CD4-positive, alpha-beta T cell (primary cell): ENCODE data around the gene EFCAB14. TPM values are rescaled to one million over a fixed set of nuclear protein-coding genes. Genes with fewer than 3 reads are reported as not detected.

Experiments used
- ATAC-seq: fragments of 200-7000 bp; cut with Tn5 transposase; one replicate; pipeline ENCODE4 v1.10.0; 2022; ENCODE audit warnings: mild to moderate bottlenecking; ENCODE audit not compliant: poor library complexity
- CTCF ChIA-PET: fragments of 350-600 bp; sonication (Branson Sonifier 250); formaldehyde crosslinking; loops from one replicate; lab custom pipeline; 2021; ENCODE audit warnings: antibody characterized with exemption, inconsistent platforms; lab: Charles Lee
- POLR2A ChIA-PET: fragments of 350-600 bp; sonication (Branson Sonifier 250); formaldehyde crosslinking; loops from one replicate; lab custom pipeline; 2021; ENCODE audit warnings: antibody characterized with exemption, inconsistent platforms; lab: Charles Lee
- DNase-seq, 14 experiments: peaks; one replicate each; pipeline ENCODE4 v3.0.0-alpha.2; 2013 to 2020; ENCODE audit warnings: mixed read lengths in 2 of 14
- H3K27ac ChIP-seq, 2 donors: one replicate each; pipeline versions ENCODE4 v1.5.1 to v1.7.0; 2013; ENCODE audit warnings: low read length in 2 of 2, low read depth in 1 of 2, mild to moderate bottlenecking in 1 of 2
- H3K27me3 ChIP-seq, 2 experiments: 1 replicate in 1 of 2; 2 replicates in 1 of 2; pipeline versions ENCODE4 v1.6.1 to v1.7.0; 2013; ENCODE audit warnings: low read length in 2 of 2, control low read depth in 1 of 2, mild to moderate bottlenecking in 1 of 2, moderate library complexity in 1 of 2; ENCODE audit not compliant: insufficient read depth in 2 of 2, control insufficient read depth in 1 of 2
- H3K36me3 ChIP-seq: one replicate; pipeline ENCODE4 v1.6.1; 2013; ENCODE audit warnings: low read length, control low read depth; ENCODE audit not compliant: insufficient read depth
- H3K4me1 ChIP-seq: one replicate; pipeline ENCODE4 v1.6.1; 2013; ENCODE audit warnings: low read length, control low read depth; ENCODE audit not compliant: insufficient read depth
- H3K4me3 ChIP-seq: one replicate; pipeline ENCODE4 v1.5.1; 2013; ENCODE audit warnings: mild to moderate bottlenecking, low read length, moderate library complexity
- H3K9me3 ChIP-seq, 2 experiments: 1 replicate in 1 of 2; 2 replicates in 1 of 2; pipeline versions ENCODE4 v1.6.1 to v1.7.0; 2013; ENCODE audit warnings: low read length in 2 of 2, mild to moderate bottlenecking in 2 of 2, control low read depth in 1 of 2, moderate library complexity in 1 of 2; ENCODE audit not compliant: control insufficient read depth in 1 of 2, insufficient read depth in 1 of 2
- H3K27ac Mint-ChIP-seq: one replicate; pipeline ENCODE4 v1.8.0; 2020; ENCODE audit warnings: mixed read lengths
- H3K27me3 Mint-ChIP-seq: one replicate; pipeline ENCODE4 v1.8.0; 2021; ENCODE audit warnings: mixed read lengths
- H3K36me3 Mint-ChIP-seq: one replicate; pipeline ENCODE4 v1.8.0; 2021; ENCODE audit warnings: low read depth, mixed read lengths
- H3K4me1 Mint-ChIP-seq: one replicate; pipeline ENCODE4 v1.8.0; 2021; ENCODE audit warnings: low read depth, mixed read lengths
- H3K4me3 Mint-ChIP-seq: one replicate; pipeline ENCODE4 v1.8.0; 2020; ENCODE audit warnings: mild to moderate bottlenecking, mixed read lengths
- H3K9me3 Mint-ChIP-seq: one replicate; pipeline ENCODE4 v1.8.0; 2020; ENCODE audit warnings: mixed read lengths
- intact Hi-C, 2 experiments: fragments of 100-400 bp; cut with DNase I in 1 of 2; cut with micrococcal nuclease in 1 of 2; formaldehyde crosslinking; loops; one replicate each; pipeline versions ENCODE4 v1.15.1 to v1.9.0; 2023 to 2025; cut with DNase I, micrococcal nuclease
- polyA plus RNA-seq, 2 donors: library from polyadenylated mRNA; unstranded; fragments of 120-200 nt; gene quantifications; one replicate each; pipeline ENCODE4 v1.2.1, GENCODE V29; 2013
- total RNA-seq, 174 experiments: library from RNA in 2 of 174; stranded (reverse) in 2 of 174; gene quantifications; one replicate each; pipeline ENCODE4 v1.2.3 and lab custom pipeline; 2021 to 2026
- TF ChIP-seq, protein P1 (sequence below): fragments of 200-600 bp; IDR thresholded peaks from one replicate; pipeline ENCODE4 v1.8.0; 2022; ENCODE audit warnings: antibody characterized with exemption, mild to moderate bottlenecking

The EFCAB14 gene, protein sequence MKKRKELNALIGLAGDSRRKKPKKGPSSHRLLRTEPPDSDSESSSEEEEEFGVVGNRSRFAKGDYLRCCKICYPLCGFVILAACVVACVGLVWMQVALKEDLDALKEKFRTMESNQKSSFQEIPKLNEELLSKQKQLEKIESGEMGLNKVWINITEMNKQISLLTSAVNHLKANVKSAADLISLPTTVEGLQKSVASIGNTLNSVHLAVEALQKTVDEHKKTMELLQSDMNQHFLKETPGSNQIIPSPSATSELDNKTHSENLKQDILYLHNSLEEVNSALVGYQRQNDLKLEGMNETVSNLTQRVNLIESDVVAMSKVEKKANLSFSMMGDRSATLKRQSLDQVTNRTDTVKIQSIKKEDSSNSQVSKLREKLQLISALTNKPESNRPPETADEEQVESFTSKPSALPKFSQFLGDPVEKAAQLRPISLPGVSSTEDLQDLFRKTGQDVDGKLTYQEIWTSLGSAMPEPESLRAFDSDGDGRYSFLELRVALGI
- 10 to 100 TPM; 36.8 to 38.3 TPM for total RNA-seq
- polyA plus RNA-seq (2013, experiment 1 of 2) = 86.2 TPM
- 84.7 TPM for polyA plus RNA-seq (2013, experiment 2 of 2)
- total RNA-seq (lab: John Stamatoyannopoulos, UW) = 70.9 to 282 (median 141) reads per million in 172 experiments

DNA sequence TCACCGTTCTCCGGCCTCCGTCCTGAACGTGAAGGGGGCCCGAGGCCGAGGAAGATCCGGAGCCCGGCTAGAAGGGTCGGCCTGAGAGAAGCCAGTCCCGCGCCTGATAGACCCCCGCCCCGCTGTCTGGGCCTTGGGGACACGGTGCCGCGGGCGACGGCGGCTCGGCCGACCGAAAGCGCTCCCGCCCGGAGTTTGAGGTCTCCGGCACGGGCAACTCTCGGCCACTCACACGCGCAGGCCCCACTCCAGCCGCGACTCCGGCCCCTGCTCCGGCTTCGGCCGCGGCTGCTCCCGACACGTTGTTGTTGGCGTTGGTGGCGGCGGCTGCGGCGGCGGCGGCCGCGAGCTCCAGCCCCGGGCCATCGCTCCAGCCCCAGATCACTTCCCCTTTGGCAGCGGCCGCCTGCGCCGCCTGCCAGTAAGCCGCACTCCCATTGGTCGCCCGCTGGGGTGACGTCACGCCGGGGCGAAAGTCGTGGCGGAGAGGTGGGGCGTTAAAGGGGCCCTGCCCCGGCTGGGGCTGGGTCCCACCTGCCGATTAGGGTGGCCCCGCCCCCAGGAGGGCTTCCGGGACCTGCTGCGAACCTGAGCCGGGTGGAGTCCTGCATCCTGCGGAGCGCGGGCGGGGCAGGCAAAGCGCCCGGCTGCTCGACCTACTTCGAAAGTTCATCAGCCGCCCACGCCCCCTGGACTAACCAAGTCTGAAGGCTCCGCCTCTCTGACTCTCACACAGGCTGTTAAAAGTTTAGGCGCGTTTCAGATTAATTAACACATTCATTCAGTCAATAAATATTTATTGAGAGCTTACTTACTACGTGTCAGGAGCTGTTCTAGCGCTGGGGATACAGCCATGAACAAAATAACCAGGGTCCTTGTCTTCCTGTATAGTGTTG is at the start of gene EFCAB14:
EFCAB14 (minus strand) TSS at position 388 of the 896 bp plus-strand sequence. CDS start 1,027 bp downstream, outside the sequence.
- H3K9me3 Mint-ChIP-seq = no peaks in the 10 kb centered on the region
- peaks cover 49% of the 10 kb centered on the region for H3K36me3 Mint-ChIP-seq
- ATAC-seq (peak; percentile 99), DNase-seq (peak; percentile 97 to 100 (median 99))
- Histone ChIP-seq H3K27me3 (no peaks in the 10 kb centered on the region), H3K4me1 (peaks cover 29% of the 10 kb centered on the region), H3K4me3 (peak within 1 kb of the TSS; percentile 81), H3K36me3 (peaks cover 20% of the 10 kb centered on the region), H3K27ac (peak within 1 kb of the TSS; percentile 66 to 67), H3K9me3 (no peaks in the 10 kb centered on the region)
- peaks cover 51% of the 10 kb centered on the region for H3K4me1 Mint-ChIP-seq
- intact Hi-C loops = loop anchor here (1.0 to 10.0 kb wide), 9 partner anchors 51 to 1756 kb away; partner anchors contain the start of genes ATPAF1 (in 2 of the 2), MKNK1 (in 2 of the 2), MOB3C (in 2 of the 2) and NSUN4 (in 1 of the 2)
- CTCF ChIA-PET = interaction anchor here (0.7 to 1.4 kb wide), 3 partner anchors 17 to 115 kb away, joined by 3 read pairs; partner anchors contain the start of gene MKNK1
- TF ChIP-seq, protein P1, sequence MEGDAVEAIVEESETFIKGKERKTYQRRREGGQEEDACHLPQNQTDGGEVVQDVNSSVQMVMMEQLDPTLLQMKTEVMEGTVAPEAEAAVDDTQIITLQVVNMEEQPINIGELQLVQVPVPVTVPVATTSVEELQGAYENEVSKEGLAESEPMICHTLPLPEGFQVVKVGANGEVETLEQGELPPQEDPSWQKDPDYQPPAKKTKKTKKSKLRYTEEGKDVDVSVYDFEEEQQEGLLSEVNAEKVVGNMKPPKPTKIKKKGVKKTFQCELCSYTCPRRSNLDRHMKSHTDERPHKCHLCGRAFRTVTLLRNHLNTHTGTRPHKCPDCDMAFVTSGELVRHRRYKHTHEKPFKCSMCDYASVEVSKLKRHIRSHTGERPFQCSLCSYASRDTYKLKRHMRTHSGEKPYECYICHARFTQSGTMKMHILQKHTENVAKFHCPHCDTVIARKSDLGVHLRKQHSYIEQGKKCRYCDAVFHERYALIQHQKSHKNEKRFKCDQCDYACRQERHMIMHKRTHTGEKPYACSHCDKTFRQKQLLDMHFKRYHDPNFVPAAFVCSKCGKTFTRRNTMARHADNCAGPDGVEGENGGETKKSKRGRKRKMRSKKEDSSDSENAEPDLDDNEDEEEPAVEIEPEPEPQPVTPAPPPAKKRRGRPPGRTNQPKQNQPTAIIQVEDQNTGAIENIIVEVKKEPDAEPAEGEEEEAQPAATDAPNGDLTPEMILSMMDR = no peak
- H3K27ac Mint-ChIP-seq = peak within 1 kb of the TSS; percentile 85
- H3K27me3 Mint-ChIP-seq = no peaks in the 10 kb centered on the region
- peak within 1 kb of the TSS; percentile 93 for H3K4me3 Mint-ChIP-seq
- POLR2A ChIA-PET = interaction anchor here (0.6 to 2.8 kb wide), 10 partner anchors 9 to 114 kb away, joined by 3 to 13 read pairs (median 4); partner anchors contain the start of genes ATPAF1, MKNK1 and MOB3C

DNA sequence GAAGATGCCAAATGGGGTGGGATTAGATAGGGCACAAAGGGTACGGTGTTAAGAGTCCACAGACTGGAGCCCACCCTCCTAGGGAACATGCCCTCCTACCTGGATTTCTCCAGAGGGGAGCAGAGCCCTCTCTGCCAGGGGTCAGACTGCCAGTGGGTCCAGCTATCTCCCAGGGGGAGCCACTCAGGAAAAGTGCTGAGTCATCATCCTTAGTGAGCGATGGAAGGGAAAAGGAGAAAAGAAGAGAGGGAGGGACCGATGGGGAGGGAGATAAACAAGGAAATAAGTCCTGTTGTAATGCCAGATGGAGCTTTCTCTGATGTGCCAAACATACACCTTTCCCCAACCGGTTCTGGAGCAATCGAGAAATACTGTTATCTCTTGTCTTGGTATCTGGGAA is 49.5 kb upstream of the EFCAB14 start:
- CTCF ChIA-PET = no interaction called here

More for the DNA sequence above, 49.5 kb upstream of the EFCAB14 start:
- H3K4me1 ChIP-seq = no peaks in the 10 kb centered on the region
- H3K27me3 ChIP-seq = peaks cover 16 to 31% of the 10 kb centered on the region in 2 experiments
- H3K4me3 ChIP-seq = no peak overlapping the region
- peaks cover 18 to 40% of the 10 kb centered on the region in 2 experiments for H3K9me3 ChIP-seq
- Mint-ChIP-seq H3K9me3 (peaks cover 11% of the 10 kb centered on the region), H3K27ac (no peak overlapping the region), H3K4me1 (no peaks in the 10 kb centered on the region), H3K4me3 (no peak overlapping the region), H3K27me3 (peaks cover 53% of the 10 kb centered on the region), H3K36me3 (peaks cover 6% of the 10 kb centered on the region)
- POLR2A ChIA-PET = no interaction called here
- no peak overlapping the region for H3K27ac ChIP-seq
- ATAC-seq (no peak), DNase-seq (no peak)
- no peaks in the 10 kb centered on the region for H3K36me3 ChIP-seq
- TF ChIP-seq, protein P1 = no peak
- intact Hi-C loops = no loop called here
